ENCODE measurements around the gene PRXL2A. TPM values are rescaled to one million over a fixed set of nuclear protein-coding genes. Genes with fewer than 3 reads are reported as not detected.

PRXL2A gene
- polyA plus RNA-seq, 1 of the 3 experiments (the other 2 are of a cell fraction): 15.6 TPM

GRCh38 chr10:80460399-80461207 is 52.3 kb downstream of the PRXL2A start:
- WGBS (ENCODE audit: low lambda C conversion rate): 81% methylated on average over 6 of the region's 6 CpGs
- CTCF ChIA-PET: interaction anchor here (0.8 to 35.3 kb wide), 5 partner anchors 14 to 46 kb away, joined by 3 to 602 read pairs (median 3); no protein-coding TSS in a partner anchor
- H3K27ac ChIP-seq (ENCODE audit: low read depth in 2 of 2, low read length in 1 of 2): peak overlapping the region; percentile 23 to 31; a peak in 3 of 4 replicates
- no peaks in the 10 kb centered on the region for H3K27me3 ChIP-seq (ENCODE audit: insufficient read depth)
- H3K9me3 ChIP-seq: no peaks in the 10 kb centered on the region
- H2AFZ ChIP-seq (ENCODE audit: low read depth): no peak overlapping the region
- TF ChIP-seq FOSL2 (IDR thresholded peaks at IDR 0.05; ENCODE audit: borderline replicate concordance, low read depth): no peak
- TF ChIP-seq PBX3 (IDR thresholded peaks at IDR 0.05): 0 out of 2 replicates have a peak, but pooled peaks have one; percentile 14
- 0 out of 2 replicates have a peak, but pooled peaks have one; percentile 13 for TF ChIP-seq ELF1 (IDR thresholded peaks at IDR 0.05)
- TF ChIP-seq RFX5 (IDR thresholded peaks at IDR 0.05; ENCODE audit: low read length): no peak
- H3K36me3 ChIP-seq (replicated peaks in 1 of 2; ENCODE audit: control insufficient read depth in 1 of 2, insufficient read depth in 2 of 2, low read length in 1 of 2): no peaks in the 10 kb centered on the region
- no peak overlapping the region for H3K9ac ChIP-seq
- H3K4me1 ChIP-seq (ENCODE audit: control insufficient read depth in 1 of 2, insufficient read depth in 2 of 2, low read depth in 1 of 2, low read length in 1 of 2): peaks cover 84 to 88% of the 10 kb centered on the region in 2 experiments
- H3K4me2 ChIP-seq: peak overlapping the region; percentile 44; the same call in 1 of the 2 replicates
- peaks cover 99% of the 10 kb centered on the region for H4K20me1 ChIP-seq (ENCODE audit: insufficient read depth)
- no peaks in the 10 kb centered on the region for H3K9me2 ChIP-seq
- peaks cover 8% of the 10 kb centered on the region for H3F3A ChIP-seq (replicated peaks; ENCODE audit: insufficient read depth)
- no peak overlapping the region for H3K4me3 ChIP-seq (ENCODE audit: low read depth in 2 of 2, low read length in 1 of 2)
- peaks cover 100% of the 10 kb centered on the region for H3K79me2 ChIP-seq (ENCODE audit: insufficient read depth)
- DNase-seq: no peak
- POLR2A ChIA-PET: no interaction called here

GRCh38 chr10:80461208-80462183 is 53.1 kb downstream of the PRXL2A start:
- H3K4me3 ChIP-seq (ENCODE audit: low read depth in 2 of 2, low read length in 1 of 2): no peak overlapping the region
- H3K9ac ChIP-seq: no peak overlapping the region
- ChIA-PET POLR2A (no interaction called here), CTCF (interaction anchor here (1.4 to 35.3 kb wide), 5 partner anchors 17 to 78 kb away, joined by 3 to 602 read pairs (median 4); no protein-coding TSS in a partner anchor)
- 83% methylated on average over 8 of the region's 8 CpGs for WGBS (ENCODE audit: low lambda C conversion rate)
- H3K36me3 ChIP-seq (replicated peaks in 1 of 2; ENCODE audit: control insufficient read depth in 1 of 2, insufficient read depth in 2 of 2, low read length in 1 of 2): no peaks in the 10 kb centered on the region
- H3K79me2 ChIP-seq (ENCODE audit: insufficient read depth): peaks cover 100% of the 10 kb centered on the region
- H3K4me1 ChIP-seq (ENCODE audit: control insufficient read depth in 1 of 2, insufficient read depth in 2 of 2, low read depth in 1 of 2, low read length in 1 of 2): peaks cover 78 to 85% of the 10 kb centered on the region in 2 experiments
- no peaks in the 10 kb centered on the region for H3K9me2 ChIP-seq
- H3K27me3 ChIP-seq (ENCODE audit: insufficient read depth): no peaks in the 10 kb centered on the region
- H3K4me2 ChIP-seq: peak overlapping the region; percentile 44; the same call in 1 of the 2 replicates
- H3K27ac ChIP-seq (ENCODE audit: low read depth in 2 of 2, low read length in 1 of 2): peak overlapping the region; percentile 23 to 31; a peak in 3 of 4 replicates
- H2AFZ ChIP-seq (ENCODE audit: low read depth): no peak overlapping the region
- peaks cover 8% of the 10 kb centered on the region for H3F3A ChIP-seq (replicated peaks; ENCODE audit: insufficient read depth)
- H4K20me1 ChIP-seq (ENCODE audit: insufficient read depth): peaks cover 99% of the 10 kb centered on the region
- TF ChIP-seq REST (IDR thresholded peaks at IDR 0.05; ENCODE audit: low read depth, low read length): no peak
- no peak for TF ChIP-seq TCF12 (IDR thresholded peaks at IDR 0.05)
- TF ChIP-seq ELF1 (IDR thresholded peaks at IDR 0.05): no peak
- no peak for TF ChIP-seq CHD2 (IDR thresholded peaks at IDR 0.05; ENCODE audit: low read length, partially characterized antibody)
- no peak for TF ChIP-seq RAD21 (IDR thresholded peaks at IDR 0.05; ENCODE audit: low read length)
- TF ChIP-seq USF1 (IDR thresholded peaks at IDR 0.05; ENCODE audit: borderline replicate concordance, low read depth): no peak
- TF ChIP-seq FOSL2 (IDR thresholded peaks at IDR 0.05; ENCODE audit: borderline replicate concordance, low read depth): no peak
- TF ChIP-seq RCOR1 (IDR thresholded peaks at IDR 0.05; ENCODE audit: low read length): no peak
- DNase-seq: no peak
- no peaks in the 10 kb centered on the region for H3K9me3 ChIP-seq

Measured in SK-N-SH (cell line).